ENCODE measurements around the gene ADCY4. TPM values are rescaled to one million over a fixed set of nuclear protein-coding genes. Genes with fewer than 3 reads are reported as not detected.
"Not testable (repeated sequence)": the region's sequence is repeated elsewhere in the genome, so short reads cannot be mapped to it uniquely, and the experiment has no call there.

Gene ADCY4
- total RNA-seq, result 16.7 TPM

- no peak for DNase-seq
Observed at GRCh38 chr14:24334431-24335291, at the start of gene ADCY4. Gene ADCY4, minus strand, starts transcription at chr14:24335071. Its CDS starts 419 bp downstream, at chr14:24334652.

GRCh38 chr14:24384169-24384568 lies 49.3 kb upstream of the ADCY4 start:
- no peak for DNase-seq

GRCh38 chr14:24382064-24382371 lies 47.1 kb upstream of the ADCY4 start:
- no peak for DNase-seq

GRCh38 chr14:24381363-24382063 lies 46.6 kb upstream of the ADCY4 start:
- no peak for DNase-seq

- DNase-seq, result no peak
Observed at GRCh38 chr14:24379907-24380730, 45.2 kb upstream of the ADCY4 start.

GRCh38 chr14:24378981-24379906 lies 44.4 kb upstream of the ADCY4 start:
- no peak for DNase-seq

- DNase-seq, result no peak
Observed at GRCh38 chr14:24378327-24378726, 43.5 kb upstream of the ADCY4 start.

GRCh38 chr14:24377657-24378056 lies 42.8 kb upstream of the ADCY4 start:
- no peak for DNase-seq

- DNase-seq, result no peak
Observed at GRCh38 chr14:24377126-24377525, 42.3 kb upstream of the ADCY4 start.

GRCh38 chr14:24376448-24377070 lies 41.7 kb upstream of the ADCY4 start:
- no peak for DNase-seq

- DNase-seq, result no peak
Observed at GRCh38 chr14:24372701-24373416, 38.0 kb upstream of the ADCY4 start.

- not testable (repeated sequence) for DNase-seq
Observed at GRCh38 chr14:24371605-24372004, 36.7 kb upstream of the ADCY4 start.

- no peak for DNase-seq
Observed at GRCh38 chr14:24370748-24371147, 35.9 kb upstream of the ADCY4 start.

GRCh38 chr14:24369907-24370687 lies 35.2 kb upstream of the ADCY4 start:
- no peak for DNase-seq

GRCh38 chr14:24369463-24369862 lies 34.6 kb upstream of the ADCY4 start:
- DNase-seq, result no peak

GRCh38 chr14:24368562-24369252 lies 33.8 kb upstream of the ADCY4 start:
- DNase-seq, result peak; percentile 92

GRCh38 chr14:24368212-24368561 lies 33.3 kb upstream of the ADCY4 start:
- no peak for DNase-seq

GRCh38 chr14:24367514-24368211 lies 32.8 kb upstream of the ADCY4 start, which contains the start of gene NFATC4:
Gene NFATC4, plus strand, starts transcription at chr14:24368184. Its CDS starts 157 bp downstream, at chr14:24368341.
- peak; percentile 97 for DNase-seq
